GM23338 (cell line): ENCODE results near the gene FLVCR1. TPM values are rescaled to one million over a fixed set of nuclear protein-coding genes. Genes with fewer than 3 reads are reported as not detected.

Source experiments
- ATAC-seq: fragments of 200-7000 bp; cut with Tn5 transposase; 3 replicates; pipeline ENCODE4 v1.9.1; 2020
- DNase-seq: peaks from one replicate; pipeline ENCODE4 v3.0.0-alpha.2; 2015; ENCODE audit warnings: low spot score
- H2AFZ ChIP-seq: fragments of 200-600 bp; sonication (generic); 2 replicates; pipeline ENCODE4 v1.8.0; 2016; ENCODE audit warnings: antibody characterized with exemption, mild to moderate bottlenecking, moderate library complexity
- H3F3A ChIP-seq: fragments of 200-600 bp; sonication (generic); replicated peaks from 2 replicates; pipeline ENCODE4 v1.8.0; 2017; ENCODE audit warnings: antibody characterized with exemption, mixed run types, low read depth
- H3K27ac ChIP-seq: fragments of 200-600 bp; sonication (generic); 2 replicates; pipeline ENCODE4 v1.6.1; 2016; ENCODE audit warnings: low read depth
- H3K27me3 ChIP-seq: fragments of 200-600 bp; sonication (generic); 2 replicates; pipeline ENCODE4 v1.8.0; 2016; ENCODE audit warnings: mild to moderate bottlenecking, mixed run types, moderate library complexity; ENCODE audit not compliant: insufficient read depth
- H3K36me3 ChIP-seq: fragments of 200-600 bp; sonication (generic); 2 replicates; pipeline ENCODE4 v1.8.0; 2016; ENCODE audit warnings: mild to moderate bottlenecking; ENCODE audit not compliant: insufficient read depth
- H3K4me1 ChIP-seq: fragments of 200-600 bp; sonication (generic); 2 replicates; pipeline ENCODE4 v1.8.0; 2016; ENCODE audit warnings: mild to moderate bottlenecking, moderate library complexity; ENCODE audit not compliant: insufficient read depth
- H3K4me2 ChIP-seq: fragments of 200-600 bp; sonication (generic); 2 replicates; pipeline ENCODE4 v1.7.1; 2017; ENCODE audit warnings: mixed run types
- H3K4me3 ChIP-seq: fragments of 200-600 bp; sonication (generic); 2 replicates; pipeline ENCODE4 v1.6.1; 2016; ENCODE audit warnings: mixed run types
- H3K79me2 ChIP-seq: fragments of 200-600 bp; sonication (generic); replicated peaks from 2 replicates; pipeline ENCODE4 v1.8.0; 2017; ENCODE audit warnings: mild to moderate bottlenecking; ENCODE audit not compliant: insufficient read depth
- H3K9me2 ChIP-seq: fragments of 200-600 bp; sonication (generic); 2 replicates; pipeline ENCODE4 v1.8.0; 2017; ENCODE audit not compliant: insufficient read depth
- H4K20me1 ChIP-seq: fragments of 200-600 bp; sonication (generic); replicated peaks from 2 replicates; pipeline ENCODE4 v1.8.0; 2017; ENCODE audit warnings: mild to moderate bottlenecking; ENCODE audit not compliant: insufficient read depth
- H3K27ac Mint-ChIP-seq: 2 replicates; pipeline ENCODE4 v1.8.0; 2020; ENCODE audit warnings: inconsistent platforms, mild to moderate bottlenecking, moderate library complexity, mixed read lengths
- H3K27me3 Mint-ChIP-seq: 3 replicates; pipeline ENCODE4 v1.8.0; 2022; ENCODE audit warnings: low read depth, mild to moderate bottlenecking, moderate library complexity, mixed read lengths, inconsistent platforms; ENCODE audit not compliant: insufficient read depth, poor library complexity
- H3K36me3 Mint-ChIP-seq: 3 replicates; pipeline ENCODE4 v1.8.0; 2021; ENCODE audit warnings: low read depth, mild to moderate bottlenecking, inconsistent platforms, moderate library complexity, mixed read lengths
- H3K4me1 Mint-ChIP-seq: 3 replicates; pipeline ENCODE4 v1.8.0; 2020; ENCODE audit warnings: mild to moderate bottlenecking, inconsistent platforms, mixed read lengths
- H3K4me3 Mint-ChIP-seq: 3 replicates; pipeline ENCODE4 v1.8.0; 2021; ENCODE audit warnings: moderate library complexity, mild to moderate bottlenecking, inconsistent platforms, mixed read lengths
- H3K9me3 Mint-ChIP-seq: 3 replicates; pipeline ENCODE4 v1.8.0; 2020; ENCODE audit warnings: moderate library complexity, mild to moderate bottlenecking, inconsistent platforms, mixed read lengths
- EZH2 ChIP-seq: fragments of 200-600 bp; sonication (generic); IDR thresholded peaks from one replicate; pipeline ENCODE4 v1.8.0; 2017; ENCODE audit warnings: antibody characterized with exemption, mild to moderate bottlenecking, low read depth; ENCODE audit not compliant: unreplicated experiment
- EZH2phosphoT487 ChIP-seq: fragments of 200-600 bp; sonication (generic); IDR thresholded peaks from one replicate; pipeline ENCODE4 v1.8.1; 2018; ENCODE audit warnings: antibody characterized with exemption; ENCODE audit not compliant: unreplicated experiment
- JUNB ChIP-seq: IDR thresholded peaks from one replicate; pipeline ENCODE4 v1.6.1; 2016; ENCODE audit warnings: antibody characterized with exemption; ENCODE audit not compliant: unreplicated experiment
- NANOG ChIP-seq: IDR thresholded peaks from 2 replicates; pipeline ENCODE4 v1.6.1; 2016; ENCODE audit warnings: antibody characterized with exemption, borderline replicate concordance
- POLR2AphosphoS5 ChIP-seq: IDR thresholded peaks from 2 replicates; pipeline ENCODE4 v1.6.1; 2016; ENCODE audit warnings: antibody characterized with exemption, low read depth
- ZNF331 ChIP-seq: fragments of 250-450 bp; sonication (Bioruptor Pico); IDR thresholded peaks from 2 replicates; pipeline ENCODE4 v1.5.0; 2020; ENCODE audit warnings: low read depth, mild to moderate bottlenecking, moderate library complexity
- polyA plus RNA-seq: library from polyadenylated mRNA; unstranded; fragments of >200 nt; fragmentation: Nextera tagmentation; extraction: Ambion mirVana; gene quantifications from 2 replicates; pipeline ENCODE4 v1.2.1, GENCODE V29; 2016
- total RNA-seq: library from RNA; depleted of rRNA; stranded (reverse); fragments of >200 nt; shearing (Covaris generic); gene quantifications from 2 replicates; pipeline ENCODE4 v1.2.3, GENCODE V29; 2014
- TF ChIP-seq, protein P1 (sequence below): fragments of 250-450 bp; sonication (Bioruptor Pico); IDR thresholded peaks from 2 replicates; pipeline ENCODE4 v1.5.0; 2020; ENCODE audit warnings: mild to moderate bottlenecking, moderate library complexity
- TF ChIP-seq, protein P2 (sequence below): IDR thresholded peaks from 2 replicates; pipeline ENCODE4 v1.6.1; 2016; ENCODE audit warnings: antibody characterized with exemption

Gene FLVCR1
- total and polyA plus RNA-seq, 2 experiments from 2014 or later, result 60.5 to 93.5 TPM

DNA sequence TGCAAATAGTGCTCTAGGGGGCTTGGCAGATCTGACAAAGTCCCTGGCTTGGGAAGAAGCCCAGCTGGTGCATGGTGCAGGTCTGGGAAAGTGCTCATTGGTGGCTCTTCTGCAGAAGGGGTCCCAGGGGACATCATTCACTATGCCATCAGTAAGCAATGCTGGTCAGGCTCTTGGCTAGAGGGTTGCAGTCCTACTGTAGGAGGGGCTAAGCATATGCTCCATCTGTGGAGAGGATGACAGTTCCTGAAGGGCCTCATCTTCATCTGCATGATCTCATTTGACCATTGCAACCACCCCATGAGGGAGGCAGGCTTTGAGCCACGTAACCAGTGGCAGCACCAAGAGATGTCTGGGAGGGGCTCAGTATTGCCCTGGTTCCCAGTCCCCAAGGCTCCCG, 60.7 kb downstream of the FLVCR1 start (continued):
- TF ChIP-seq, protein P1, sequence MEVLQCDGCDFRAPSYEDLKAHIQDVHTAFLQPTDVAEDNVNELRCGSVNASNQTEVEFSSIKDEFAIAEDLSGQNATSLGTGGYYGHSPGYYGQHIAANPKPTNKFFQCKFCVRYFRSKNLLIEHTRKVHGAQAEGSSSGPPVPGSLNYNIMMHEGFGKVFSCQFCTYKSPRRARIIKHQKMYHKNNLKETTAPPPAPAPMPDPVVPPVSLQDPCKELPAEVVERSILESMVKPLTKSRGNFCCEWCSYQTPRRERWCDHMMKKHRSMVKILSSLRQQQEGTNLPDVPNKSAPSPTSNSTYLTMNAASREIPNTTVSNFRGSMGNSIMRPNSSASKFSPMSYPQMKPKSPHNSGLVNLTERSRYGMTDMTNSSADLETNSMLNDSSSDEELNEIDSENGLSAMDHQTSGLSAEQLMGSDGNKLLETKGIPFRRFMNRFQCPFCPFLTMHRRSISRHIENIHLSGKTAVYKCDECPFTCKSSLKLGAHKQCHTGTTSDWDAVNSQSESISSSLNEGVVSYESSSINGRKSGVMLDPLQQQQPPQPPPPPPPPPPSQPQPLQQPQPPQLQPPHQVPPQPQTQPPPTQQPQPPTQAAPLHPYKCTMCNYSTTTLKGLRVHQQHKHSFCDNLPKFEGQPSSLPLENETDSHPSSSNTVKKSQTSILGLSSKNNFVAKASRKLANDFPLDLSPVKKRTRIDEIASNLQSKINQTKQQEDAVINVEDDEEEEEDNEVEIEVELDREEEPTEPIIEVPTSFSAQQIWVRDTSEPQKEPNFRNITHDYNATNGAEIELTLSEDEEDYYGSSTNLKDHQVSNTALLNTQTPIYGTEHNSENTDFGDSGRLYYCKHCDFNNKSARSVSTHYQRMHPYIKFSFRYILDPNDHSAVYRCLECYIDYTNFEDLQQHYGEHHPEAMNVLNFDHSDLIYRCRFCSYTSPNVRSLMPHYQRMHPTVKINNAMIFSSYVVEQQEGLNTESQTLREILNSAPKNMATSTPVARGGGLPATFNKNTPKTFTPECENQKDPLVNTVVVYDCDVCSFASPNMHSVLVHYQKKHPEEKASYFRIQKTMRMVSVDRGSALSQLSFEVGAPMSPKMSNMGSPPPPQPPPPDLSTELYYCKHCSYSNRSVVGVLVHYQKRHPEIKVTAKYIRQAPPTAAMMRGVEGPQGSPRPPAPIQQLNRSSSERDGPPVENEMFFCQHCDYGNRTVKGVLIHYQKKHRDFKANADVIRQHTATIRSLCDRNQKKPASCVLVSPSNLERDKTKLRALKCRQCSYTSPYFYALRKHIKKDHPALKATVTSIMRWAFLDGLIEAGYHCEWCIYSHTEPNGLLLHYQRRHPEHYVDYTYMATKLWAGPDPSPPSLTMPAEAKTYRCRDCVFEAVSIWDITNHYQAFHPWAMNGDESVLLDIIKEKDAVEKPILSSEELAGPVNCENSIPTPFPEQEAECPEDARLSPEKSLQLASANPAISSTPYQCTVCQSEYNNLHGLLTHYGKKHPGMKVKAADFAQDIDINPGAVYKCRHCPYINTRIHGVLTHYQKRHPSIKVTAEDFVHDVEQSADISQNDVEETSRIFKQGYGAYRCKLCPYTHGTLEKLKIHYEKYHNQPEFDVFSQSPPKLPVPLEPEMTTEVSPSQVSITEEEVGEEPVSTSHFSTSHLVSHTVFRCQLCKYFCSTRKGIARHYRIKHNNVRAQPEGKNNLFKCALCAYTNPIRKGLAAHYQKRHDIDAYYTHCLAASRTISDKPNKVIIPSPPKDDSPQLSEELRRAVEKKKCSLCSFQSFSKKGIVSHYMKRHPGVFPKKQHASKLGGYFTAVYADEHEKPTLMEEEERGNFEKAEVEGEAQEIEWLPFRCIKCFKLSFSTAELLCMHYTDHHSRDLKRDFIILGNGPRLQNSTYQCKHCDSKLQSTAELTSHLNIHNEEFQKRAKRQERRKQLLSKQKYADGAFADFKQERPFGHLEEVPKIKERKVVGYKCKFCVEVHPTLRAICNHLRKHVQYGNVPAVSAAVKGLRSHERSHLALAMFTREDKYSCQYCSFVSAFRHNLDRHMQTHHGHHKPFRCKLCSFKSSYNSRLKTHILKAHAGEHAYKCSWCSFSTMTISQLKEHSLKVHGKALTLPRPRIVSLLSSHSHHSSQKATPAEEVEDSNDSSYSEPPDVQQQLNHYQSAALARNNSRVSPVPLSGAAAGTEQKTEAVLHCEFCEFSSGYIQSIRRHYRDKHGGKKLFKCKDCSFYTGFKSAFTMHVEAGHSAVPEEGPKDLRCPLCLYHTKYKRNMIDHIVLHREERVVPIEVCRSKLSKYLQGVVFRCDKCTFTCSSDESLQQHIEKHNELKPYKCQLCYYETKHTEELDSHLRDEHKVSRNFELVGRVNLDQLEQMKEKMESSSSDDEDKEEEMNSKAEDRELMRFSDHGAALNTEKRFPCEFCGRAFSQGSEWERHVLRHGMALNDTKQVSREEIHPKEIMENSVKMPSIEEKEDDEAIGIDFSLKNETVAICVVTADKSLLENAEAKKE, result no peak
- TF ChIP-seq NANOG (no peak), JUNB (no peak), EZH2 (no peak)

DNA sequence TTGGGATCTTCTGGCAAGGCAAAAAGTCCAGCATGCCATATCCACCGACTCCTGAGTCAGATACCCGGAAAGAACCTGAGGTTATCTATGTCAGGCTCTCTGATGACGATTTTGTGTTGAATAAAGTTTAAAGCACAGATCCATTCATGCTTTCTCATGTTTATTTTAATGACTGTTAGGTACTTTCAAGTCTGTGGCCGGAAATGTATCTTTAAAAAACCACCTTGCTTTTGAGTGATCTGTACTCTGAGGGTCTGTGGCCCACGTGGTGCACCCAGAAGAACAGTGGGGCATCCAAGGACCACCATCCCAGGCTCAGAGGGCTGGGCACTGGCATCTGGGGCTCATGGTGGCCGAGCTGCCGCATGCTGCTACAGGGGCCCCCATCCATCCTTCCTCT, 62.2 kb downstream of the FLVCR1 start:
- H3K4me2 ChIP-seq, result no peak overlapping the region
- Mint-ChIP-seq H3K4me1 (peaks cover 51% of the 10 kb centered on the region), H3K27me3 (peaks cover 19% of the 10 kb centered on the region), H3K36me3 (peaks cover 11% of the 10 kb centered on the region; the same call in 2 of the 3 replicates), H3K9me3 (no peaks in the 10 kb centered on the region; the same call in 2 of the 3 replicates), H3K4me3 (no peak overlapping the region), H3K27ac (no peak overlapping the region)
- H3K36me3 ChIP-seq, result no peaks in the 10 kb centered on the region
- H3K4me3 ChIP-seq, result no peak overlapping the region
- peaks cover 6% of the 10 kb centered on the region for H3F3A ChIP-seq
- H2AFZ ChIP-seq, result no peak overlapping the region
- ATAC-seq, result no peak
- H3K79me2 ChIP-seq, result peaks cover 11% of the 10 kb centered on the region
- peaks cover 24% of the 10 kb centered on the region for H3K4me1 ChIP-seq
- H3K27ac ChIP-seq, result no peak overlapping the region
- DNase-seq, result no peak
- H3K27me3 ChIP-seq, result no peaks in the 10 kb centered on the region
- peaks cover 22% of the 10 kb centered on the region for H3K9me2 ChIP-seq
- no peaks in the 10 kb centered on the region for H4K20me1 ChIP-seq
- TF ChIP-seq, protein P2, sequence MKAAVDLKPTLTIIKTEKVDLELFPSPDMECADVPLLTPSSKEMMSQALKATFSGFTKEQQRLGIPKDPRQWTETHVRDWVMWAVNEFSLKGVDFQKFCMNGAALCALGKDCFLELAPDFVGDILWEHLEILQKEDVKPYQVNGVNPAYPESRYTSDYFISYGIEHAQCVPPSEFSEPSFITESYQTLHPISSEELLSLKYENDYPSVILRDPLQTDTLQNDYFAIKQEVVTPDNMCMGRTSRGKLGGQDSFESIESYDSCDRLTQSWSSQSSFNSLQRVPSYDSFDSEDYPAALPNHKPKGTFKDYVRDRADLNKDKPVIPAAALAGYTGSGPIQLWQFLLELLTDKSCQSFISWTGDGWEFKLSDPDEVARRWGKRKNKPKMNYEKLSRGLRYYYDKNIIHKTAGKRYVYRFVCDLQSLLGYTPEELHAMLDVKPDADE, result no peak
- no peak for TF ChIP-seq ZNF331 (CRISPR knock-in tag)
- no peak for TF ChIP-seq JUNB
- no peak for TF ChIP-seq NANOG
- TF ChIP-seq, protein P1, result no peak
- TF ChIP-seq POLR2AphosphoS5, result no peak
- TF ChIP-seq EZH2phosphoT487, result no peak
